ENCODE results near the gene FNDC7. TPM values are rescaled to one million over a fixed set of nuclear protein-coding genes. Genes with fewer than 3 reads are reported as not detected.

The FNDC7 gene
- total and polyA plus RNA-seq, 12 donors: 0.03 to 0.71 (median 0.17) TPM; not detected in 6

DNA sequence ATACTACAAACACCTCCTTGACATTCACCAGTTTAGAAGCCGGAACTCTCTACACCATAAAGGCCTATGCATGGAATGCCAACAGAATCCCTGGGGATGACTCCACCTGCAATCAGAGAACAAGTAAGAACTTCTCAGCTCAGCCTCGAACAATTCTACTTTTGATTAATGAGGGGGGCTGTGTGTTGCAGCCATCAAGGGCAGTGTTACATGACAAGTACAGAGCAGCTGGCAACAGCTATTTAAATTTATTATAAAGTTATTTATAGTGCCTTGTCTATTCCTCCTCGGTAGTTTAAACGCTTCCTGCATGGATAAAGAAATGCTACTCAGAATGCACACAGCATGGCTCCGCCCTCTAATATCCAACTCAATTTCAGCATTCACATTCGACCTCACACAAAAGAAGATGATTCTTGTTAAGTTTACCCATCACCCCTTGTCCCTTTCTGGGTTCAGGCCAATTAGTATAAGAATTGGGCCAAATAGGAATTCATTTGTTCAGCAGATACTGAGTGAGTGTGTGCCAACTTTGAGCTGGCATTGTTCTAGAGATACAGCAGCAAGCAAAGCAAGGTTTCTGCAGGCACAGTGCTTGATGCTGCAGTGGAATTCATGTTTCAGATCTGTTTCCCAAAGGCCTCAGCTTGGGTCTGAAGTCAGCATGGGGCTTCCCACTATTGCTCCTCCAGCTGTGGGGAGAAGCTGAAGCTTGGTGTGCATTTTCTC lies 6.4 kb downstream of the FNDC7 start:
- H3K9me3 ChIP-seq (replicated peaks in 1 of 3): no peaks in the 10 kb centered on the region
- no peak overlapping the region for H3K27ac ChIP-seq
- no peak for DNase-seq
- no peaks in the 10 kb centered on the region for H3K36me3 ChIP-seq (replicated peaks in 1 of 2)
- TF ChIP-seq POLR2A (IDR thresholded peaks at IDR 0.05): no peak
- whole genome bisulfite sequencing, 4 donors: 62 to 72% (median 70%) methylated on average over 6 of the region's 6 CpGs
- intact Hi-C loops (cut with DNase I): no loop called here
- H3K4me1 ChIP-seq (replicated peaks in 1 of 2): no peaks in the 10 kb centered on the region
- H3K27me3 ChIP-seq: no peaks in the 10 kb centered on the region
- H3K4me3 ChIP-seq: no peak overlapping the region

GRCh38 chr1:108719656-108720435 lies 7.1 kb downstream of the FNDC7 start:
- WGBS, 4 donors: 60 to 66% (median 62%) methylated on average over 8 of the region's 8 CpGs
- H3K4me1 ChIP-seq (replicated peaks in 1 of 2): no peaks in the 10 kb centered on the region
- no peaks in the 10 kb centered on the region for H3K36me3 ChIP-seq (replicated peaks in 1 of 2)
- peak in 6 of 7 donors; percentile 35 to 77 (median 58) for DNase-seq
- H3K27me3 ChIP-seq: no peaks in the 10 kb centered on the region
- peak overlapping the region in 3 of 5 donors; percentile 15 to 58 (median 58) for H3K27ac ChIP-seq
- TF ChIP-seq POLR2A (IDR thresholded peaks at IDR 0.05) (no peak), CTCF (IDR thresholded peaks at IDR 0.05) (no peak)
- H3K4me3 ChIP-seq: no peak overlapping the region
- H3K9me3 ChIP-seq (replicated peaks in 1 of 3): no peaks in the 10 kb centered on the region
- intact Hi-C loops (cut with DNase I): no loop called here

- 43 to 47% (median 45%) methylated on average over 6 of the region's 6 CpGs for WGBS, 4 donors
- no peaks in the 10 kb centered on the region for H3K9me3 ChIP-seq (replicated peaks in 1 of 3)
- H3K36me3 ChIP-seq (replicated peaks in 1 of 2): no peaks in the 10 kb centered on the region
- intact Hi-C loops (cut with DNase I): no loop called here
- DNase-seq: no peak
- peak overlapping the region in 1 of 5 donors; percentile 24 for H3K27ac ChIP-seq
- TF ChIP-seq POLR2A (IDR thresholded peaks at IDR 0.05) (no peak), CTCF (IDR thresholded peaks at IDR 0.05) (no peak)
- peak overlapping the region in 1 of 4 donors; percentile 3 for H3K4me3 ChIP-seq
- H3K27me3 ChIP-seq: no peaks in the 10 kb centered on the region
- H3K4me1 ChIP-seq (replicated peaks in 1 of 2): no peaks in the 10 kb centered on the region
Measured at GRCh38 chr1:108722292-108722691, 9.6 kb downstream of the FNDC7 start.

DNA sequence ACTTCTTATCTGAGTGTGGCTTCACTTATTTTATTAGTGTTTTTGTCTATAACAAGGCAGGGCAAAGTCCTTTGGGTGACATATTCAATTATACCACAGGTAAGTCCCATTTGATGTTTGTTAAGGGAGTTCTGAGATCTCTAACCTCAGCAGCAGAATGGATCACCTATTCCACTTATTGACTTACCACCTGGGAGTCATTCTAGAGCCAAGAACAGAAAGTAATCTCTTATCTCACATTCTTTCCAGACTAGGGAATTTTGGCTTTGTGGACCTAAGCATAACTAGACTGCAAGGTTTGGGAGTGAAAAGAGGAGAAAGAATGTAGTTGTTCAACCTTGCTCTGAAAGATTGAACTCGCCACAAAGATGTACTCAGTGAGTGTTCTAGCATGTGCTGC lies 13.2 kb downstream of the FNDC7 start:
- 87 to 91% (median 89%) methylated on average over 1 of the region's 1 CpG for WGBS, 4 donors
- H3K27ac ChIP-seq: no peak overlapping the region

More for the DNA sequence above, 13.2 kb downstream of the FNDC7 start:
- no peaks in the 10 kb centered on the region for H3K9me3 ChIP-seq (replicated peaks in 1 of 3)
- no peak for TF ChIP-seq CTCF (IDR thresholded peaks at IDR 0.05)
- TF ChIP-seq POLR2A (IDR thresholded peaks at IDR 0.05): no peak
- H3K27me3 ChIP-seq: no peaks in the 10 kb centered on the region
- no peaks in the 10 kb centered on the region for H3K36me3 ChIP-seq (replicated peaks in 1 of 2)
- no peaks in the 10 kb centered on the region for H3K4me1 ChIP-seq (replicated peaks in 1 of 2)
- DNase-seq: no peak
- no peak overlapping the region for H3K4me3 ChIP-seq
- intact Hi-C loops (cut with DNase I): no loop called here

Data from adrenal gland (tissue), 12 donors.